IMR-90 (cell line): Measurements from ENCODE around the gene PLPPR3. TPM values are rescaled to one million over a fixed set of nuclear protein-coding genes. Genes with fewer than 3 reads are reported as not detected.

Experiments used
- ATAC-seq: fragments of 200-7000 bp; cut with Tn5 transposase; 2 replicates; pipeline ENCODE4 v1.9.1; 2020; ENCODE audit warnings: low read depth, mild to moderate bottlenecking, moderate library complexity
- BruUV-seq: library from RNA; stranded (reverse); fragments of 400-500 nt; replicated peaks from 2 replicates; lab custom pipeline; 2021; lab: Mats Ljungman, UMichigan
- CTCF ChIA-PET: fragments of 300-600 bp; formaldehyde crosslinking; extraction: SDS; loops from one replicate; lab custom pipeline; 2021; ENCODE audit warnings: antibody characterized with exemption; lab: Yijun Ruan, JAX
- POLR2A ChIA-PET: fragments of 300-600 bp; sonication (Branson Sonifier 250); formaldehyde crosslinking; loops from one replicate; lab custom pipeline; 2022; ENCODE audit warnings: antibody characterized with exemption; ENCODE audit not compliant: unreplicated experiment; lab: Charles Lee
- DNase-seq: peaks from one replicate; pipeline ENCODE4 v3.0.0; 2013
- H2AFZ ChIP-seq: replicated peaks from 2 replicates; pipeline ENCODE3; 2013; ENCODE audit warnings: low read length, mild to moderate bottlenecking; ENCODE audit not compliant: poor library complexity
- H2AK5ac ChIP-seq: 2 replicates; pipeline ENCODE4 v1.6.1; 2013; ENCODE audit warnings: low read depth, low read length, inconsistent platforms
- H2AK9ac ChIP-seq: replicated peaks from 2 replicates; pipeline ENCODE3; 2013; ENCODE audit warnings: mild to moderate bottlenecking, low read depth, low read length, moderate library complexity; ENCODE audit not compliant: poor library complexity
- H2BK120ac ChIP-seq: 2 replicates; pipeline ENCODE4 v1.6.1; 2013; ENCODE audit warnings: low read depth, low read length, inconsistent platforms
- H2BK15ac ChIP-seq: 3 replicates; pipeline ENCODE4 v1.6.1; 2013; ENCODE audit warnings: low read depth, low read length, inconsistent platforms
- H2BK20ac ChIP-seq: 2 replicates; pipeline ENCODE4 v1.6.1; 2013; ENCODE audit warnings: low read depth, mild to moderate bottlenecking, inconsistent platforms, low read length, moderate library complexity
- H2BK5ac ChIP-seq: 2 replicates; pipeline ENCODE4 v1.6.1; 2013; ENCODE audit warnings: mild to moderate bottlenecking, low read depth, low read length, inconsistent platforms; ENCODE audit not compliant: poor library complexity, severe bottlenecking
- H3K14ac ChIP-seq: replicated peaks from 2 replicates; pipeline ENCODE4 v1.6.1; 2013; ENCODE audit warnings: low read depth, low read length, inconsistent platforms
- H3K18ac ChIP-seq: 2 replicates; pipeline ENCODE4 v1.6.1; 2013; ENCODE audit warnings: low read depth, low read length, control low read depth
- H3K23ac ChIP-seq: 2 replicates; pipeline ENCODE4 v1.6.1; 2013; ENCODE audit warnings: low read depth, low read length, inconsistent platforms
- H3K27ac ChIP-seq: 2 replicates; pipeline ENCODE4 v1.5.1; 2013; ENCODE audit warnings: mild to moderate bottlenecking, control low read depth, low read length; ENCODE audit not compliant: insufficient read depth
- H3K27me3 ChIP-seq: 2 replicates; pipeline ENCODE4 v1.6.1; 2013; ENCODE audit warnings: low read length; ENCODE audit not compliant: control insufficient read depth, insufficient read depth
- H3K36me3 ChIP-seq: 2 replicates; pipeline ENCODE4 v1.6.1; 2013; ENCODE audit warnings: low read length, mixed read lengths; ENCODE audit not compliant: control insufficient read depth, insufficient read depth
- H3K4ac ChIP-seq: 2 replicates; pipeline ENCODE4 v1.6.1; 2013; ENCODE audit warnings: low read depth, low read length, inconsistent platforms
- H3K4me1 ChIP-seq: 2 replicates; pipeline ENCODE4 v1.6.1; 2013; ENCODE audit warnings: low read length, mixed read lengths; ENCODE audit not compliant: control insufficient read depth, insufficient read depth
- H3K4me2 ChIP-seq: 2 replicates; pipeline ENCODE4 v1.6.1; 2013; ENCODE audit warnings: low read depth, mild to moderate bottlenecking, control low read depth, low read length, moderate library complexity
- H3K4me3 ChIP-seq: 2 replicates; pipeline ENCODE4 v1.5.1; 2013; ENCODE audit warnings: low read depth, mild to moderate bottlenecking, control low read depth, low read length, moderate library complexity; ENCODE audit not compliant: insufficient read depth
- H3K56ac ChIP-seq: 2 replicates; pipeline ENCODE4 v1.6.1; 2013; ENCODE audit warnings: low read length, inconsistent platforms; ENCODE audit not compliant: insufficient read depth; ENCODE audit errors: extremely low read depth
- H3K79me1 ChIP-seq, 2 experiments: 2 replicates each; pipeline ENCODE4 v1.6.1; 2013; ENCODE audit warnings: low read length in 2 of 2, inconsistent platforms in 1 of 2, low read depth in 1 of 2
- H3K9ac ChIP-seq: 2 replicates; pipeline ENCODE4 v1.6.1; 2013; ENCODE audit warnings: low read depth, low read length, control low read depth
- H3K9me1 ChIP-seq: 2 replicates; pipeline ENCODE4 v1.6.1; 2013; ENCODE audit warnings: low read length, inconsistent platforms; ENCODE audit not compliant: insufficient read depth
- H3K9me3 ChIP-seq: 2 replicates; pipeline ENCODE4 v1.6.1; 2013; ENCODE audit warnings: low read length; ENCODE audit not compliant: control insufficient read depth, insufficient read depth
- H4K20me1 ChIP-seq: 2 replicates; pipeline ENCODE4 v1.6.1; 2013; ENCODE audit warnings: low read length, inconsistent platforms; ENCODE audit not compliant: insufficient read depth
- H4K5ac ChIP-seq: 2 replicates; pipeline ENCODE4 v1.6.1; 2013; ENCODE audit warnings: mild to moderate bottlenecking, low read depth, low read length, control low read depth
- H4K8ac ChIP-seq, 2 experiments: 2 replicates each; pipeline ENCODE4 v1.6.1; 2013; ENCODE audit warnings: low read depth in 2 of 2, low read length in 2 of 2, control low read depth in 1 of 2, inconsistent platforms in 1 of 2
- H4K91ac ChIP-seq: 2 replicates; pipeline ENCODE4 v1.6.1; 2013; ENCODE audit warnings: low read depth, low read length, inconsistent platforms; ENCODE audit not compliant: insufficient read depth
- USF2 ChIP-seq: fragments of 150-350 bp; IDR thresholded peaks from 2 replicates; pipeline ENCODE4 v1.6.1; 2017; ENCODE audit warnings: mild to moderate bottlenecking, antibody characterized with exemption, low read length, low read depth
- WGBS, 2 experiments: methylation state at CpG; one replicate each; pipeline versions ENCODE4 v1.1.5 to v1.1.7; 2013; ENCODE audit warnings: missing lambda C conversion rate in 2 of 2; ENCODE audit not compliant: insufficient read length in 1 of 2; ENCODE audit errors: extremely low coverage in 2 of 2; 5-methylcytosine and 5-hydroxymethylcytosine counted together
- dilution Hi-C: fragments of 300-500 bp; cut with HindIII; formaldehyde crosslinking; loops from one replicate; pipeline ENCODE4 v1.14.3; 2018; ENCODE audit warnings: low sequenced_read_pairs; ENCODE audit not compliant: unreplicated experiment
- in situ Hi-C: fragments of 300-500 bp; cut with MboI; formaldehyde crosslinking; loops from 3 replicates; pipeline ENCODE4 v1.14.3; 2019; ENCODE audit warnings: low sequenced_read_pairs, inconsistent platforms, mixed read lengths
- intact Hi-C: fragments of 100-400 bp; cut with micrococcal nuclease; formaldehyde crosslinking; loops from 2 replicates; pipeline ENCODE4 v1.10.0; 2022
- polyA plus RNA-seq, 3 experiments: library from polyadenylated mRNA; depleted of rRNA; stranded (reverse); fragments of >200 nt; gene quantifications; 2 replicates each; pipeline ENCODE4 v1.2.3, GENCODE V29; 2012; ENCODE audit warnings: low replicate concordance in 1 of 3
- total RNA-seq: library from RNA; depleted of rRNA; stranded (reverse); fragments of >200 nt; gene quantifications from 2 replicates; pipeline ENCODE4 v1.2.3, GENCODE V29; 2012

The PLPPR3 gene
- total and polyA plus RNA-seq, 2 of the 4 experiments (the other 2 are of a cell fraction): 0.36 to 1.2 TPM

- Histone ChIP-seq H3K4me3 (no peak overlapping the region), H3K36me3 (no peaks in the 10 kb centered on the region), H3K27ac (no peak overlapping the region), H4K8ac (no peak overlapping the region), H2AK9ac (no peak overlapping the region), H2AK5ac (no peak overlapping the region), H2BK120ac (no peak overlapping the region), H4K91ac (no peak overlapping the region), H4K20me1 (no peaks in the 10 kb centered on the region), H3K23ac (no peak overlapping the region), H3K4me1 (peaks cover 2% of the 10 kb centered on the region; the same call in 1 of the 2 replicates), H2BK15ac (no peak overlapping the region), H2AFZ (no peak overlapping the region), H3K9ac (no peak overlapping the region), H3K4me2 (no peak overlapping the region), H3K9me3 (no peaks in the 10 kb centered on the region), H3K56ac (no peak overlapping the region), H2BK5ac (no peak overlapping the region), H3K79me1 (peaks cover 0 to 3% of the 10 kb centered on the region in 2 experiments; a peak in 1 of 4 replicates), H3K27me3 (no peaks in the 10 kb centered on the region), H3K18ac (no peak overlapping the region), H3K4ac (no peak overlapping the region), H3K9me1 (no peaks in the 10 kb centered on the region), H3K14ac (no peak overlapping the region), H2BK20ac (no peak overlapping the region), H4K5ac (no peak overlapping the region)
- no peak for ATAC-seq
- CTCF ChIA-PET: interaction anchor here (0.6 kb wide), 1 partner anchor 113 kb away, joined by 5 read pairs; no protein-coding TSS in a partner anchor
- WGBS, 2 experiments: 57% methylated on average over 5 of the region's 8 CpGs; no CpG with 5 or more reads in 1 of the 2 experiments
- in situ Hi-C loops: no loop called here
- no peak for DNase-seq
- no peak for TF ChIP-seq USF2
- intact Hi-C loops: no loop called here
- BruUV-seq: no TSS peak
- POLR2A ChIA-PET: no interaction called here
- dilution Hi-C loops: no loop called here
These were observed 30.0 kb downstream of the PLPPR3 start for GRCh38 chr19:791567-792305.
